ENCODE results near the gene CDK5R2. TPM values are rescaled to one million over a fixed set of nuclear protein-coding genes. Genes with fewer than 3 reads are reported as not detected.

CDK5R2 gene
- polyA plus RNA-seq, 1 donor (not counting 4 experiments of a cell fraction or from before 2014, with no cell fraction given) = not detected

DNA sequence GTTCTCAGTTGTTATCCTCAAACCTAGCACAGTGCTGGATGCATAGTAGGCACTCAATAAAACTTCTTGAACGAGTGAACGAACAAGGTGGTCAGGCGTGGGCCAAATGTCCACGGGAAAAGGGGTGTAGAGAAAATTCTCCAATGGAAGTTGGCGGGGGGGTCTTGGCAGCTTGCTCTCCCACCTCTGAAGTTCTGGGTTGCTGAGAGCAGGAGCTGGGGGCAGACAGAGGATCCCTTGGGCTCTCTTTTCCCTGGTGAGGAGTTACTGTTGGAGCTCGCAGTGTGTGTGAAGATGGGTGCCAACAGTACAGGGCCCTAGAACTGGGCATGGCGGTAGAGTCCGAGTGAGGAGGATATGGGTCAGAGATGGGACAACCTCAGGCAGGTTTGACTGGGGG lies 36.1 kb downstream of the CDK5R2 start:
- TF ChIP-seq, protein P1, sequence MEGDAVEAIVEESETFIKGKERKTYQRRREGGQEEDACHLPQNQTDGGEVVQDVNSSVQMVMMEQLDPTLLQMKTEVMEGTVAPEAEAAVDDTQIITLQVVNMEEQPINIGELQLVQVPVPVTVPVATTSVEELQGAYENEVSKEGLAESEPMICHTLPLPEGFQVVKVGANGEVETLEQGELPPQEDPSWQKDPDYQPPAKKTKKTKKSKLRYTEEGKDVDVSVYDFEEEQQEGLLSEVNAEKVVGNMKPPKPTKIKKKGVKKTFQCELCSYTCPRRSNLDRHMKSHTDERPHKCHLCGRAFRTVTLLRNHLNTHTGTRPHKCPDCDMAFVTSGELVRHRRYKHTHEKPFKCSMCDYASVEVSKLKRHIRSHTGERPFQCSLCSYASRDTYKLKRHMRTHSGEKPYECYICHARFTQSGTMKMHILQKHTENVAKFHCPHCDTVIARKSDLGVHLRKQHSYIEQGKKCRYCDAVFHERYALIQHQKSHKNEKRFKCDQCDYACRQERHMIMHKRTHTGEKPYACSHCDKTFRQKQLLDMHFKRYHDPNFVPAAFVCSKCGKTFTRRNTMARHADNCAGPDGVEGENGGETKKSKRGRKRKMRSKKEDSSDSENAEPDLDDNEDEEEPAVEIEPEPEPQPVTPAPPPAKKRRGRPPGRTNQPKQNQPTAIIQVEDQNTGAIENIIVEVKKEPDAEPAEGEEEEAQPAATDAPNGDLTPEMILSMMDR (optimal IDR thresholded peaks at IDR 0.05 in 1 of 3, IDR thresholded peaks at IDR 0.05 in 1 of 3, conservative IDR thresholded peaks at IDR 0.05 in 1 of 3; ENCODE audit: extremely low read depth in 1 of 3, insufficient read depth in 2 of 3, low read length in 3 of 3) = no peak
- no peak for TF ChIP-seq EZH2 (IDR thresholded peaks at IDR 0.05; ENCODE audit: low read length)
- Histone ChIP-seq H4K20me1 (ENCODE audit: control insufficient read depth, extremely low read depth, insufficient read depth, low read length) (peaks cover 4% of the 10 kb centered on the region), H3K9me3 (ENCODE audit: control insufficient read depth, low read depth, low read length) (no peaks in the 10 kb centered on the region), H3K4me3 (ENCODE audit: control insufficient read depth in 2 of 3, extremely low read depth in 1 of 3, insufficient read depth in 2 of 3, low read depth in 1 of 3, low read length in 3 of 3) (no peak overlapping the region), H3K79me2 (ENCODE audit: control insufficient read depth, insufficient read depth, low read length) (no peaks in the 10 kb centered on the region), H2AFZ (ENCODE audit: control insufficient read depth, low read length) (no peak overlapping the region), H3K36me3 (ENCODE audit: control insufficient read depth in 2 of 2, extremely low read depth in 1 of 2, insufficient read depth in 2 of 2, low read length in 2 of 2) (no peaks in the 10 kb centered on the region), H3K4me2 (ENCODE audit: control insufficient read depth, extremely low read depth, insufficient read depth, low read depth, low read length) (no peak overlapping the region), H3K27ac (ENCODE audit: control insufficient read depth, insufficient read depth, low read length) (no peak overlapping the region), H3K27me3 (ENCODE audit: control insufficient read depth, extremely low read depth, insufficient read depth, low read length) (peaks cover 85% of the 10 kb centered on the region), H3K4me1 (ENCODE audit: control insufficient read depth, extremely low read depth, insufficient read depth, low read length) (peaks cover 8% of the 10 kb centered on the region), H3K9ac (ENCODE audit: control insufficient read depth, extremely low read depth, insufficient read depth, low read length) (no peak overlapping the region), H3K9me1 (ENCODE audit: control insufficient read depth, extremely low read depth, insufficient read depth, low read length) (no peaks in the 10 kb centered on the region)
- dilution Hi-C loops (cut with MboI; ENCODE audit: extremely low pct_ligation_motif_present, low sequenced_read_pairs) = no loop called here
- FAIRE-seq = no peak
- no peak for DNase-seq (ENCODE audit: low read depth, low spot score)

DNA sequence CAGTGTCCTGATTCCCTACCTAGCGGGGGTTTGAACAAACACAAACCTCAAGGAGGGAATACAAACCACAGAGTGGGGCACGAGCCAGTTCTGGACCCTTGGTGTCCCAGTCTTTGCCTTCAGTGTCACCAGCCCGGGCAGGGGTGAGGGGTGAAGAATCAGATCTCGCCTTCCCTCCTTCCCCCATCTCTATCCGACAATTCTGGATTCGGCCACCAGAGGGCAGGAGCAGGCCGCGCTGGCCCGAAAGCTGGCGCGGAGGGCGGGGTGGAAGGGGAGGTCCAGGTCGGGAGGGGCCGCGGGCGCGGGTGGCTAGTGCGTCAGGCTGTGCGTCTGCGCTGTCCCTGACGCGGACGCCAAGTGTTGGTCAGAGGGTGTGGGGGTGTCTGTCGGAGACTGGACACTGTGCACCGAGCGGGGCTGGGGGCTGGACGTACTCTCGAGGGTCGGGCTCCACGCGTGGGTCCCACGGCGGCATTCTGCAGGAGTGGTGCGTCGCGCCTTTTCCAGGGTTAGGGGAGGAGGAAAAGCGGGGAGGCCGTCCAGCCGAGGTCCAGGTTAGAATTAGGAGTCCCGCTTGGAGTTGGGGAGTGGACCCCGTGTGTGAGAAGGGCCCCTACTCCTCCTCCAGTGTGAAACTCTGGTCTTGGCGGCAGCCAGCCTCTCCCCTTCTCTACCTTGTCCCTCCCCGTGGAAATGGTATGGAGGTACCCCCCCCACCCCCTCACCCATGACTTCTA lies 36.7 kb downstream of the CDK5R2 start:
- FAIRE-seq = peak; percentile 46

More for the DNA sequence above, 36.7 kb downstream of the CDK5R2 start:
- TF ChIP-seq, protein P1 (optimal IDR thresholded peaks at IDR 0.05 in 1 of 3, IDR thresholded peaks at IDR 0.05 in 1 of 3, conservative IDR thresholded peaks at IDR 0.05 in 1 of 3; ENCODE audit: extremely low read depth in 1 of 3, insufficient read depth in 2 of 3, low read length in 3 of 3) = peak; percentile 73 to 95 (median 94)
- TF ChIP-seq EZH2 (IDR thresholded peaks at IDR 0.05; ENCODE audit: low read length) = no peak
- Histone ChIP-seq H3K4me1 (ENCODE audit: control insufficient read depth, extremely low read depth, insufficient read depth, low read length) (peaks cover 10% of the 10 kb centered on the region), H3K27me3 (ENCODE audit: control insufficient read depth, extremely low read depth, insufficient read depth, low read length) (peaks cover 85% of the 10 kb centered on the region), H4K20me1 (ENCODE audit: control insufficient read depth, extremely low read depth, insufficient read depth, low read length) (peaks cover 4% of the 10 kb centered on the region), H3K9me3 (ENCODE audit: control insufficient read depth, low read depth, low read length) (no peaks in the 10 kb centered on the region), H3K9me1 (ENCODE audit: control insufficient read depth, extremely low read depth, insufficient read depth, low read length) (no peaks in the 10 kb centered on the region), H3K4me3 (ENCODE audit: control insufficient read depth in 2 of 3, extremely low read depth in 1 of 3, insufficient read depth in 2 of 3, low read depth in 1 of 3, low read length in 3 of 3) (peak overlapping the region; percentile 0 to 49 (median 34)), H3K9ac (ENCODE audit: control insufficient read depth, extremely low read depth, insufficient read depth, low read length) (no peak overlapping the region), H2AFZ (ENCODE audit: control insufficient read depth, low read length) (peak overlapping the region; percentile 33), H3K36me3 (ENCODE audit: control insufficient read depth in 2 of 2, extremely low read depth in 1 of 2, insufficient read depth in 2 of 2, low read length in 2 of 2) (no peaks in the 10 kb centered on the region), H3K79me2 (ENCODE audit: control insufficient read depth, insufficient read depth, low read length) (no peaks in the 10 kb centered on the region), H3K4me2 (ENCODE audit: control insufficient read depth, extremely low read depth, insufficient read depth, low read depth, low read length) (peak overlapping the region; percentile 70), H3K27ac (ENCODE audit: control insufficient read depth, insufficient read depth, low read length) (no peak overlapping the region)
- no peak for DNase-seq (ENCODE audit: low read depth, low spot score)
- dilution Hi-C loops (cut with MboI; ENCODE audit: extremely low pct_ligation_motif_present, low sequenced_read_pairs) = no loop called here
